HL-60 (cell line): Measurements from ENCODE around the gene ATG16L1.

Experiments
- GABPA ChIP-seq: IDR thresholded peaks from 2 replicates; pipeline ENCODE4 v1.6.1; 2012; ENCODE audit warnings: low read depth
- POLR2AphosphoS5 ChIP-seq: IDR thresholded peaks from 2 replicates; pipeline ENCODE4 v1.6.1; 2012; ENCODE audit warnings: low read depth
- REST ChIP-seq: IDR thresholded peaks from 2 replicates; pipeline ENCODE4 v1.6.1; 2012; ENCODE audit warnings: low read depth; ENCODE audit not compliant: insufficient replicate concordance
- SPI1 ChIP-seq: IDR thresholded peaks from 2 replicates; pipeline ENCODE4 v1.6.1; 2012; ENCODE audit warnings: low read depth, mild to moderate bottlenecking, borderline replicate concordance
- TF ChIP-seq, protein P1 (sequence below): IDR thresholded peaks from one replicate; pipeline ENCODE4 v1.5.1; 2011; ENCODE audit warnings: low read length, control low read depth, inconsistent platforms; ENCODE audit not compliant: insufficient read depth

DNA sequence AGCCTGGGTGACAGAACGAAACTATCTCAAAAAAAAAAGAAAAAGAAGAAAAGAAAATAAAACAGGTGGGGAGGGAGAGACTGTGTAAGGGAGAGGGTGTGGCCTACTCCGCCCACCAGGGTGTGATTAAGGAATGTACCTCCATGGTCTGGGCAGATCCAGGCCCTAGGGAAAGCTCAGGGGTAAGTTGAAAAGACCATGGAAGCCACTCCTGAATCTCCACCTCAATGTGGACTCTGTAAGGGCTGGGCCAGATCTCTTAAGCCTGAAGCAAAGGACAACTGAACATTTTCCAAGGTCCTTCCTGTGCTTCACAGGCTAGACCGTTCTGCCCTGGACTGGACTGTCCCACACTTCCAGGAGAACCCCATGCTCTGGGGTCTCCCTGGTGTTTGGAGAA lies 9.7 kb upstream of the ATG16L1 start:
- TF ChIP-seq GABPA (no peak), POLR2AphosphoS5 (no peak), REST (no peak), SPI1 (no peak)
- TF ChIP-seq, protein P1, sequence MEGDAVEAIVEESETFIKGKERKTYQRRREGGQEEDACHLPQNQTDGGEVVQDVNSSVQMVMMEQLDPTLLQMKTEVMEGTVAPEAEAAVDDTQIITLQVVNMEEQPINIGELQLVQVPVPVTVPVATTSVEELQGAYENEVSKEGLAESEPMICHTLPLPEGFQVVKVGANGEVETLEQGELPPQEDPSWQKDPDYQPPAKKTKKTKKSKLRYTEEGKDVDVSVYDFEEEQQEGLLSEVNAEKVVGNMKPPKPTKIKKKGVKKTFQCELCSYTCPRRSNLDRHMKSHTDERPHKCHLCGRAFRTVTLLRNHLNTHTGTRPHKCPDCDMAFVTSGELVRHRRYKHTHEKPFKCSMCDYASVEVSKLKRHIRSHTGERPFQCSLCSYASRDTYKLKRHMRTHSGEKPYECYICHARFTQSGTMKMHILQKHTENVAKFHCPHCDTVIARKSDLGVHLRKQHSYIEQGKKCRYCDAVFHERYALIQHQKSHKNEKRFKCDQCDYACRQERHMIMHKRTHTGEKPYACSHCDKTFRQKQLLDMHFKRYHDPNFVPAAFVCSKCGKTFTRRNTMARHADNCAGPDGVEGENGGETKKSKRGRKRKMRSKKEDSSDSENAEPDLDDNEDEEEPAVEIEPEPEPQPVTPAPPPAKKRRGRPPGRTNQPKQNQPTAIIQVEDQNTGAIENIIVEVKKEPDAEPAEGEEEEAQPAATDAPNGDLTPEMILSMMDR = no peak
